ENCODE results near the gene SCAMP4. TPM values are rescaled to one million over a fixed set of nuclear protein-coding genes. Genes with fewer than 3 reads are reported as not detected.

Gene SCAMP4
- total RNA-seq, 3 donors from 2014 or later = 41.4 to 66.6 (median 44.6) TPM

- no peaks in the 10 kb centered on the region for H3K36me3 ChIP-seq
- TF ChIP-seq POLR2A (IDR thresholded peaks at IDR 0.05) (no peak), POLR2AphosphoS5 (IDR thresholded peaks at IDR 0.05) (no peak), CTCF (IDR thresholded peaks at IDR 0.05) (no peak)
These were observed 65.8 kb downstream of the SCAMP4 start for GRCh38 chr19:1970806-1971502.

GRCh38 chr19:1974381-1975161 lies 69.4 kb downstream of the SCAMP4 start:
- no peaks in the 10 kb centered on the region for H3K4me1 ChIP-seq
- no peaks in the 10 kb centered on the region for H3K27me3 ChIP-seq
- no peak for DNase-seq (ENCODE audit: low spot score in 2 of 2)
- no peaks in the 10 kb centered on the region for H3K9me3 ChIP-seq
- no peak overlapping the region for H3K4me3 ChIP-seq
- no peak for TF ChIP-seq POLR2AphosphoS5 (IDR thresholded peaks at IDR 0.05)
- TF ChIP-seq CTCF (IDR thresholded peaks at IDR 0.05) = no peak
- TF ChIP-seq POLR2A (IDR thresholded peaks at IDR 0.05) = no peak
- no peak overlapping the region for H3K27ac ChIP-seq
- intact Hi-C loops (cut with DNase I; ENCODE audit: low total_unique reads) = no loop called here
- H3K36me3 ChIP-seq = peaks cover 5% of the 10 kb centered on the region

More at GRCh38 chr19:1970806-1971502, 65.8 kb downstream of the SCAMP4 start:
- Histone ChIP-seq H3K9me3 (no peaks in the 10 kb centered on the region), H3K4me1 (no peaks in the 10 kb centered on the region), H3K27me3 (no peaks in the 10 kb centered on the region), H3K27ac (no peak overlapping the region), H3K4me3 (no peak overlapping the region)
- no peak for DNase-seq (ENCODE audit: low spot score in 2 of 2)
- intact Hi-C loops (cut with DNase I; ENCODE audit: low total_unique reads) = no loop called here

GRCh38 chr19:1975162-1975480 lies 69.9 kb downstream of the SCAMP4 start:
- Histone ChIP-seq H3K4me1 (no peaks in the 10 kb centered on the region), H3K4me3 (no peak overlapping the region), H3K9me3 (no peaks in the 10 kb centered on the region), H3K27me3 (no peaks in the 10 kb centered on the region), H3K36me3 (peaks cover 5% of the 10 kb centered on the region), H3K27ac (no peak overlapping the region)
- intact Hi-C loops (cut with DNase I; ENCODE audit: low total_unique reads) = no loop called here
- TF ChIP-seq POLR2A (IDR thresholded peaks at IDR 0.05) = no peak
- no peak for TF ChIP-seq POLR2AphosphoS5 (IDR thresholded peaks at IDR 0.05)
- no peak for DNase-seq (ENCODE audit: low spot score in 2 of 2)

Other genes starting within 250 kb of the SCAMP4 start
- gene ONECUT3, start 151.9 kb upstream of the SCAMP4 start, total RNA-seq = not detected
- gene ATP8B3, start 93.1 kb upstream of the SCAMP4 start, total RNA-seq = 1 to 10 TPM in 2 of 3 donors, under 1 TPM in 1; 0.66 to 1.4 (median 1.0) TPM
- 10 to 100 TPM; 10.4 to 25.2 (median 19.7) TPM for gene REXO1, start 56.9 kb upstream of the SCAMP4 start, total RNA-seq
- 1 to 10 TPM; 2.9 to 4.6 (median 4.1) TPM for gene KLF16, start 41.8 kb upstream of the SCAMP4 start, total RNA-seq
- 10 to 100 TPM; 62.4 to 81.3 (median 76.0) TPM for gene ABHD17A, start 19.9 kb upstream of the SCAMP4 start, total RNA-seq
- 1 to 10 TPM; 1.1 to 5.4 (median 4.9) TPM for gene ADAT3, start within 50 bp of the SCAMP4 start, total RNA-seq
- 10 to 100 TPM; 31.5 to 76.7 (median 68.2) TPM for gene CSNK1G2, start 35.8 kb downstream of the SCAMP4 start, total RNA-seq
- gene BTBD2, start 110.3 kb downstream of the SCAMP4 start, total RNA-seq = 10 to 100 TPM; 52.0 to 67.2 (median 54.4) TPM
- gene MKNK2, start 145.8 kb downstream of the SCAMP4 start, total RNA-seq = 100 to 1,000 TPM in 1 of 3 donors, 10 to 100 TPM in 2; 94.7 to 170 (median 97.0) TPM
- 10 to 100 TPM; 18.3 to 45.8 (median 29.2) TPM for gene MOB3A, start 190.9 kb downstream of the SCAMP4 start, total RNA-seq
- gene IZUMO4, start 191.5 kb downstream of the SCAMP4 start, total RNA-seq = 10 to 100 TPM in 1 of 3 donors, 1 to 10 TPM in 2; 3.6 to 12.8 (median 3.7) TPM
- gene AP3D1, start 246.2 kb downstream of the SCAMP4 start, total RNA-seq = 10 to 100 TPM; 53.6 to 68.5 (median 54.0) TPM